GM21390 (cell line): ENCODE results near the gene NDUFB10.

Source experiments
- ATAC-seq: cut with Tn5 transposase; IDR thresholded peaks from one replicate; pipeline ENCODE4 v1.9.1; 2021; ENCODE audit not compliant: unreplicated experiment

Gene NDUFB10

GRCh38 chr16:1966460-1966859 is 7.1 kb downstream of the NDUFB10 start, which contains the start of gene RNF151:
TSS of gene RNF151 (plus strand) at chr16:1966856. CDS start at chr16:1966882, 26 bp downstream.
- ATAC-seq = no peak

- no peak for ATAC-seq
Measured at GRCh38 chr16:1968146-1968953, 9.0 kb downstream of the NDUFB10 start.

- peak; percentile 70 for ATAC-seq
Measured at GRCh38 chr16:1971796-1972489, 12.6 kb downstream of the NDUFB10 start, which contains the start of gene TBL3. TSS of gene TBL3 (plus strand) at chr16:1972053. CDS start at chr16:1972165, 112 bp downstream.

GRCh38 chr16:1972490-1972877 is 13.1 kb downstream of the NDUFB10 start:
- no peak for ATAC-seq

- no peak for ATAC-seq
Measured at GRCh38 chr16:1973461-1974156, 14.3 kb downstream of the NDUFB10 start.

- ATAC-seq = no peak
Measured at GRCh38 chr16:1974157-1975070, 15.1 kb downstream of the NDUFB10 start.

DNA sequence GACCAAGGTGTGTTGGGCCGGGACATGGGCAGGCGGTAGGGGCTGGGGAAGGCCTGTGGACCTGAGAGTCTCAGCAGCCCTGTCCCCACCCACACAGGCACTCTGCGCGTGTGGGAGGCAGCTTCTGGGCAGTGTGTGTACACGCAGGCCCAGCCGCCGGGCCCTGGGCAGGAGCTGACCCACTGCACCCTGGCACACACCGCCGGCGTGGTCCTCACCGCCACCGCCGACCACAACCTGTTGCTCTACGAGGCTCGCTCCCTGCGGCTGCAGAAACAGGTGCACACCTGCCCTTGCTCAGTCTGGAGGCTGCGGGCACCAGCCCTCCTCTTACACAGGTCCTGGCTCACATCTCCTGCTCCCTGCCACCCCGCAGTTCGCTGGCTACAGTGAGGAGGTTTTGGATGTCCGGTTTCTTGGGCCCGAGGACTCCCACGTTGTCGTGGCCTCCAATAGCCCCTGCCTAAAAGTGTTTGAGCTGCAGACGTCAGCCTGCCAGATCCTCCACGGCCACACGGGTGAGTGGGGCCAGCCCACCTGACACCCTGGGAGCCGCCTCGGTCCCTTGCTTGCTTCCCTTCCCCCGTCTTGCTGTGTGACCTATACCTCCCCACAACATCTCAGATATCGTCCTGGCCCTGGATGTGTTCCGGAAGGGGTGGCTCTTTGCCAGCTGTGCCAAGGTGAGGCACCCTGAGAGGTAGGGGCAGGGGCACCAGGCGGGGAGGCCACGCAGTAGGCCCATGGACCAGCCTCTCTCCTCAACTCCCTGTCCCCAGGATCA is 16.3 kb downstream of the NDUFB10 start:
- no peak for ATAC-seq

GRCh38 chr16:1976216-1976520 is 16.8 kb downstream of the NDUFB10 start:
- no peak for ATAC-seq

DNA sequence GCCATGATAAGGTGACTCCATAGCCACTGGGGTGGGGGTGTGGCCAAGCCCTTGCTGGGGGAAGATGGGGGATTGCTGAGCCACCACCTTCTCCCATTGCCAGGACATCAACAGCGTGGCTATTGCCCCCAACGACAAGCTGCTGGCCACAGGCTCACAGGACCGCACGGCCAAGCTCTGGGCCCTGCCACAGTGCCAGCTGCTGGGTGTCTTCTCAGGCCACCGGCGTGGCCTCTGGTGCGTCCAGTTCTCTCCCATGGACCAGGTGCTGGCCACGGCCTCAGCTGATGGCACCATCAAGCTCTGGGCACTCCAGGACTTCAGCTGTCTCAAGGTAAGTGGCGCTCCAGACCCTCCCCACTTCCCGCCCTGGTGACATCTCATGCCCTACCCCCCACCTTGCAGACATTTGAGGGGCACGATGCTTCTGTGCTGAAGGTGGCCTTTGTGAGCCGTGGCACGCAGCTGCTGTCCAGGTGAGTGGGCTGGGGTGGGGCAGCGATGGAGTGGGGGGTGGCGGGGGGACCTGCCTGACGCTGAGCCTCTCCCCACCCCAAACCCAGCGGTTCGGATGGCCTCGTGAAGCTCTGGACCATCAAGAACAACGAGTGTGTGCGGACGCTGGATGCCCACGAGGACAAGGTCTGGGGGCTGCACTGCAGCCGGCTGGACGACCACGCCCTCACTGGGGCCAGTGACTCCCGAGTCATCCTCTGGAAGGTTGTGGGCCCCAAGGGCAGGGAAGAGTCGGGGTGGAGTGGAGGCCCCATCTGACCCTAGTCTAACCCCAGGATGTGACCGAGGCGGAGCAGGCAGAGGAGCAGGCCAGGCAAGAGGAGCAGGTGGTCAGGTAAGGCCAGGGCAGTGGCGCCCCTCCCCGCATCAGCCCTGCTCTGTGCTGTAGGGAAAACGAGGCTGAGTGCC is 17.9 kb downstream of the NDUFB10 start:
- no peak for ATAC-seq

DNA sequence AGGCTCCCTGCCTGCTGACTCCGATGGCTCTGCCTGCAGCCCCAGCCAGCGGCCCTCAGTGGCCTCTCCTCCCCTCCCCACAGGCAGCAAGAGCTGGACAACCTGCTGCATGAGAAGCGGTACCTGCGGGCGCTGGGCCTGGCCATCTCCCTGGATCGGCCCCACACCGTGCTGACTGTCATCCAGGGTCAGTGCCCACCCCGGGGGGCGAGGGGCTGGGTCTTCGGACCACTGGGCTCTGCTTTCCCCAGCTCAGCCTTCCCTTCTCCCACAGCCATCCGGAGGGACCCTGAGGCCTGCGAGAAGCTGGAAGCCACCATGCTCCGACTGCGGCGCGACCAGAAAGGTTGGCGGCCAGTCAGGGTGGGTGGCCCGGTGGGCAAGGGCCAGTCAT is 18.5 kb downstream of the NDUFB10 start:
- no peak for ATAC-seq

DNA sequence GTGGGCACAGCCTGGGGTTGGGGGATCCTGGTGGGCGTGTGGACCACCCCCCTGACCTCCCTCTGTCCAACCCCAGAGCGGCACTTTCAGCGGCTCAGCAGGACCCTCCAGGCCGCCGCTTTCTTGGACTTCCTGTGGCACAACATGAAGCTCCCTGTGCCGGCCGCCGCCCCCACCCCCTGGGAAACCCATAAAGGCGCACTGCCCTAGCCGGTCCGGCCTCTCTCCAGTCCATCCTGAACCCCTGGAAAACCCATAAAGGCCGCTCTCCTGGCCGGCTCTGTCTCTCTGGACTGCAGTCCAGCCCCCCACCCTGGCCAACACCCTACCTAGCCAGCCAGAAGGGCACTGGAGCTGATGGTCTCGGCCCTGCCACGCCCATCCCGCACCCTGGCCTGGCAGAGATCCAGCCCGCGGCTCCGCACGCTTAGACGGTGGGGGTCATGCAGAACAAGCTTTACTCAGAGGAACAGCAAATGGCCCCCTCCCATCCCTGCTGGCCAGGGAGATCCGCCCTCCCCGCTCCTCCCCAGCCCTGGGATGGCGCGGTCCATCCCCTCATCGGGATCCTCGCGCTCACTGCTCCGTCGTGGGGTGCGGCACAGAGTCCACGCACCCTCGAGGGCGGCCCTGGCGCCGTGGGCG is 19.3 kb downstream of the NDUFB10 start:
- no peak for ATAC-seq

DNA sequence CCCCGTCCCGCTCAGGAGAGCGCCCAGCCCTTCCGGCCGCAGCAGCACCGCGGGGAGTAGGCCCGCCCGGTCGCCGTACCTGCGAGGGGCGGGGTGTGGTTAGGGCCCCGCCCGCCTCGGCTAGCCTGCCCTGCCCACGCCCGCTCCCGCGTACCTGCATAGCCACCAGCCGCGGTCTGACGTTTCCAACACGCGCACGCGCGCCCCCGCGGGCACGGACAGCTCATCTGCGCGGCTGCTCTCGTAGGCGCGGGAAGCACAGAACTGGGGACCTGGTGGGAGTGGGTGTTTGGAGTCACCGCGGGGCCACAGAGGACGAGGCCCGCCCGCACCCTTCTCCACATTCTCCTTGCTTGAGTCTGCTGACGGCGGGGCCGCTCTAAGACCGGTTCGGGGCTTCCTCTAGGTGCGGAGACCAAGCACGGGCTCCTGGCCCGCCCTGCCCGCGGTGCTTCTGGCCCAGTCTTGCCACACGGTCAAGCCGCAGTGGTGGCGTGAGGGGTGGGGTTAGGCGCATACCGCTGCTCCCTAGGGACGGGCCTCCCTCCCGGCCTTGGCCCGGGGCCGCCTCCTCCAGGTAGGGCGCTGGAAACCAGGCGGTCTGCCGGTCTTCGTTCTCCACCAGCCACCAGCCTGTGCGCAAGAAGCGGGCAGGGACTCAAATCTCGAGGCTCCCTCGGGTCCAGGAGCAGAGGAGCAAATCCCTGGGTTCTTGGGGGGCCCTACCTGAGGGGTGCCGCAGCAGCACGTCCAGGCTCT is 20.1 kb downstream of the NDUFB10 start:
- ATAC-seq = no peak

GRCh38 chr16:1980030-1980769 is 20.9 kb downstream of the NDUFB10 start:
- no peak for ATAC-seq

DNA sequence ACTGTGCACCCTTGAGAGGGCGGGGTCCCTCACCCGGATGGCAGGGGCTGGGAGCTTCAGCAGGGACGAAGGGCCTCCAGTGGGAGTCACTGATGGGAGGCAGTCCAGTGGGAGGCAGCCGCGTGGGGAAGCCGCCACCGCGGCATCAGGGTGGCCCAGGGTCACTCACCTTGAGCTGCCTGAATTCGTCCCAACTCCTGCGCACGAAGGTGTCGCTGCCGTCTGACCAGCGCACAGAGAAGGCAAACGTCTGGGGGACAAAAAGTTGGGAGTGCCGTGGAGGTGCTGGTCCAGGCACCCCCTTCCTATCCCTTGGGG is 21.4 kb downstream of the NDUFB10 start:
- no peak for ATAC-seq

DNA sequence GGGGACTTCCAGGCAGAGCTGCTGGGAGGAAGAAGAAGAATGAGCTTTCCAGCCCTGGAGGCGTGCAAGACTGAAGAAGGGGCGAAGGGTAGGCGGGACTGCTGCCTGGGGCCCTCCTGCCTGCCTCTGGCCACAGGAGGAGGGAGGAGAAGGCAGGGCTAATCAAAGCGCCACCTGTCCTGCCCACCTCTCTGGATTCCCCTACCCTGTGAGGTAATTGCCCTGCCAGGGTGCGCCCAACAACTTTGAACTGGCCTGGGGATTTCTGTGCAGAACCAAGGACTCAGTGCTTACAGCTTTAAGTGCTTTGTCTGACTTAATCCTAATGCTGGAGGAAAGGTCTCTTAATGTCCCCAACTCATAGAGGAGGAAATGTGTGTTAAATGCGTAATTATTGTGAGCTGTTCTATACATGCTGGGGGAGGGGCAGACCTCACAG is 22.1 kb downstream of the NDUFB10 start, which contains the start of gene NOXO1:
Gene NOXO1 (minus strand): TSS at position 72 of the 439 bp plus-strand sequence. CDS start 290 bp downstream, outside the sequence.
- ATAC-seq = no peak

- ATAC-seq = no peak
Measured at GRCh38 chr16:1982013-1982433, 22.7 kb downstream of the NDUFB10 start.

DNA sequence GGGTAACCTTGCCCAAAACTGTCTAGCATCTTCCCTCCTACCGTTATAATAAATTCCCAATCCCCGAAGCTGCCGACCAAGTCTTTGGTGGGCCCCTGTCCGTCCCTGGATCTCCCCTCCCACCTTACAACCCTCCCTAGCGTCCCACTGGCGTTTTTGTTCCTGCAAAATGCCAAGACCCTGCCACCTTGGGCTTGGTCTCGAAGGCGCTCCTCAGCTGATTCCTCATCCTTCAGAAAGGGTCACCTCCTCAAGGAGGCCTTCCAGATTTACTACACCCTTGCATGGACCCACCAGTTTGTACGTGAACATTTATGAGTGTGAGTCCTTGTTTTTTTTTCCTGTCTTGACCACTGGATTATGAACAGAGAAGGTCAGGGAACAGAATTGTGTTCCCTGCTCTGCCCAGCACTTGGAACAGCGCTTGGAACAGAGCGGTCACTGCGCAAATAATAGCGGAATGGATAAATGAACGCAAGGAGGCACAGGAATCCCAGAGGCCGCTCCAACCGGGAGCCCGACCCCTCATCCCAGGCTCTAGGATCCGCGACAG is 23.7 kb downstream of the NDUFB10 start:
- no peak for ATAC-seq
